Non-pigmented ciliary epithelial cell (primary cell): ENCODE results near the gene RELA.

Experiments used
- DNase-seq: peaks from one replicate; pipeline ENCODE4 v3.0.0-alpha.2; 2010; ENCODE audit warnings: low read depth

RELA gene

GRCh38 chr11:65613091-65613928 lies 49.4 kb downstream of the RELA start:
- DNase-seq: no peak

- DNase-seq: no peak
Observed at GRCh38 chr11:65612691-65613090, 50.0 kb downstream of the RELA start.

- no peak for DNase-seq
Observed at GRCh38 chr11:65611758-65612603, 50.7 kb downstream of the RELA start.

GRCh38 chr11:65611028-65611757 lies 51.5 kb downstream of the RELA start:
- no peak for DNase-seq

- no peak for DNase-seq
Observed at GRCh38 chr11:65610404-65610803, 52.3 kb downstream of the RELA start.

- no peak for DNase-seq
Observed at GRCh38 chr11:65609665-65610064, 53.1 kb downstream of the RELA start.

- DNase-seq: no peak
Observed at GRCh38 chr11:65609229-65609628, 53.5 kb downstream of the RELA start.

- no peak for DNase-seq
Observed at GRCh38 chr11:65607614-65608426, 54.9 kb downstream of the RELA start.

GRCh38 chr11:65606876-65607613 lies 55.7 kb downstream of the RELA start:
- peak; percentile 88 for DNase-seq

GRCh38 chr11:65604258-65604657 lies 58.5 kb downstream of the RELA start:
- no peak for DNase-seq
